GM11168 (cell line): ENCODE results near the gene DMAC2.
"Not testable (repeated sequence)": the region's sequence is repeated elsewhere in the genome, so short reads cannot be mapped to it uniquely, and the experiment has no call there.

Source experiments
- in situ Hi-C: fragments of 300-500 bp; cut with MboI; formaldehyde crosslinking; loops from one replicate; pipeline ENCODE4 v1.12.0; 2022; ENCODE audit warnings: low sequenced_read_pairs; ENCODE audit not compliant: unreplicated experiment

Gene DMAC2

GRCh38 chr19:41405776-41406175 lies 33.9 kb downstream of the DMAC2 start:
- in situ Hi-C loops = no loop called here

- in situ Hi-C loops = no loop called here
Observed at GRCh38 chr19:41403181-41403970, 36.3 kb downstream of the DMAC2 start.

GRCh38 chr19:41402010-41402409 lies 37.7 kb downstream of the DMAC2 start:
- in situ Hi-C loops = no loop called here

GRCh38 chr19:41401483-41401882 lies 38.2 kb downstream of the DMAC2 start:
- in situ Hi-C loops = no loop called here

- in situ Hi-C loops = no loop called here
Observed at GRCh38 chr19:41399525-41399924, 40.2 kb downstream of the DMAC2 start.

GRCh38 chr19:41399091-41399490 lies 40.6 kb downstream of the DMAC2 start:
- in situ Hi-C loops = no loop called here

- in situ Hi-C loops = no loop called here
Observed at GRCh38 chr19:41398598-41398997, 41.1 kb downstream of the DMAC2 start.

GRCh38 chr19:41398050-41398418 lies 41.7 kb downstream of the DMAC2 start:
- in situ Hi-C loops = no loop called here

GRCh38 chr19:41397086-41398049 lies 42.3 kb downstream of the DMAC2 start, which contains the start of the genes BCKDHA and EXOSC5:
Gene BCKDHA, plus strand, starts transcription at chr19:41397818. Its CDS starts 10 bp downstream, at chr19:41397828.
Gene EXOSC5, minus strand, starts transcription at chr19:41397359. Its CDS starts 31 bp downstream, at chr19:41397328.
- in situ Hi-C loops = no loop called here

- in situ Hi-C loops = no loop called here
Observed at GRCh38 chr19:41395355-41395754, 44.4 kb downstream of the DMAC2 start.

GRCh38 chr19:41392775-41393174 lies 46.9 kb downstream of the DMAC2 start:
- in situ Hi-C loops = no loop called here

- in situ Hi-C loops = no loop called here
Observed at GRCh38 chr19:41391618-41392017, 48.1 kb downstream of the DMAC2 start.

- in situ Hi-C loops = no loop called here
Observed at GRCh38 chr19:41386442-41386841, 53.3 kb downstream of the DMAC2 start.

- in situ Hi-C loops = no loop called here
Observed at GRCh38 chr19:41384351-41384750, 55.4 kb downstream of the DMAC2 start.

- in situ Hi-C loops = not testable (repeated sequence)
Observed at GRCh38 chr19:41381536-41381935, 58.2 kb downstream of the DMAC2 start.
